Activated T-helper 1 cell treated with Interleukin-2 at 50 U/mL for 16 hours (primary cell): ENCODE results near the gene CNNM1.

Experiments used
- DNase-seq: peaks from one replicate; pipeline ENCODE4 v3.0.0-alpha.2; 2020; ENCODE audit warnings: low read depth

The CNNM1 gene

GRCh38 chr10:99374526-99374925 lies 45.4 kb downstream of the CNNM1 start:
- no peak for DNase-seq

DNA sequence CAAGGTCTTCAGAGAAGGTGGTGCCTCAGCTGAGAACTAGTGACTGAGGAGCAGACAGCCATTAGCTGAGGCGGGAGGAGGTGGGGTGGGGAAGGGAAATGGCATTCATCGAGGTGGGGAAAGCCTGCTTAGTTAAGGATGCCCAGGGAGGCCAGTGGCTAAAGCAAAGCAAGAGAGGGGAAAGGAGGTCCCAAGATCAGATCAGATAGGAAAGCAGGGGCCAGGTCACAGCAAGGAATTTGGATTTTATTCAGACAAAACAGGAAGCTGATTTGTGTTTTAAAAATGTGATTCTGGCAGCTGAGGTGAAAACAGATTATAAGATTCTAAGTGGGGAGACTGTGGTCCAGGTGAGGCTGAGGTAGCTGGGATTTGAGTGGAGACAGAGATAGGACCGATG lies 45.8 kb downstream of the CNNM1 start:
- no peak for DNase-seq

- DNase-seq, result no peak
Measured at GRCh38 chr10:99375426-99375825, 46.3 kb downstream of the CNNM1 start.

DNA sequence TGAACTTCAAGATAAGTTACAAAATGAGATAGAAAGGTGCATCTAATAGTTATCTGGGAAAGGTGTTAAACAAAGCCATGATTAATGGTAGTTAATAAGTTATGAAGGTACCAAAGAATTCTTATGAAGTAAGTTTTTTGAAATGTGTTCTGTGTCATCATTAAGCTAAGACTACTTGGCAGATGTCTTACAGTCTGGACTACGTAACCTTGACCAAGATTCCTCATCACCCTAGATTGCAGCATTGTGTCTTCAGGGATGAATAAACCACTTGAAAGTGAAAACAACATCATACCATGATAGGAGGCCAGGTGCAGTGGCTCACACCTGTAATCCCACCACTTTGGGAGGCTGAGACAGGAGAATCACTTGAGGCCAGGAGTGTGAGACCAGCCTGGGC lies 53.0 kb downstream of the CNNM1 start:
- DNase-seq, result no peak

DNA sequence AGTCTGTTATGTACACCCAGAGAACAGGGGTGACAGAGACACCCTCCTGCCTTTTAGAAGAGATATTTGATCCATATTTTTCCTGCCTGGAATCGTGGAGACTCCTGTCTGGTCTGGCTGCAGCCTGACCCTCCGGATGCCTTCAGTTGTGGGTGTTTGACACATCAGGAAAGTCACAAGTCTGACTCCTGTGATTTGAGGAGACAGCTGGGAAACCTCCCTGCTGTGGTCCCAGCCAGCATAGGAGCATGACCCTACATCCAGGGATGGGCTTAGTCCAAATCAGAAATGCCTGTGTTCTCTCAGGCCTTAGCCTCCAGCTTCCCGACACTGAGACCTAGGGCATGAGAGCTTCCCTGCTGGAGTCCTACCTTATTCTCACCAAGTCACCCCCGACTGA lies 57.9 kb downstream of the CNNM1 start:
- no peak for DNase-seq

DNA sequence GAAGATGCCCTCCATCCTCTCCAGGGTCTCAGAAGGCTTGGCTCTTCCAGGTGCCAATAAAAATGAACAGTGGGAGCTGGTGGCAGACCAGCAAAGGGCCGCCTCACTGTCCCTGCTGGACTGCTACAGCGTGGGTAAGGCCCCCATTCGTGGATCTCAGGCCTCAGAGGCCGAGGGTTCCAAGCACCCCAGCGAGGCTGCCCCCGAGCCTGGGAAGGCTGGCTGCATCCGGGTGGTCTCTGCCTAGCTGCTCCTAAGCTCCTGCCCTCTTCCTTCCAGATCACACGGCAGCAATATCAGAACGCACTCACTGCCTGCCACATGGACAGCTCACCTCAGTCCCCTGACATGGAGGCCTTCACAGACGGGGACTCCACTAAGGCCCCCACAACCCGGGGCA lies 58.4 kb downstream of the CNNM1 start:
- DNase-seq, result no peak

- DNase-seq, result no peak
Measured at GRCh38 chr10:99389729-99390480, 60.7 kb downstream of the CNNM1 start.

DNA sequence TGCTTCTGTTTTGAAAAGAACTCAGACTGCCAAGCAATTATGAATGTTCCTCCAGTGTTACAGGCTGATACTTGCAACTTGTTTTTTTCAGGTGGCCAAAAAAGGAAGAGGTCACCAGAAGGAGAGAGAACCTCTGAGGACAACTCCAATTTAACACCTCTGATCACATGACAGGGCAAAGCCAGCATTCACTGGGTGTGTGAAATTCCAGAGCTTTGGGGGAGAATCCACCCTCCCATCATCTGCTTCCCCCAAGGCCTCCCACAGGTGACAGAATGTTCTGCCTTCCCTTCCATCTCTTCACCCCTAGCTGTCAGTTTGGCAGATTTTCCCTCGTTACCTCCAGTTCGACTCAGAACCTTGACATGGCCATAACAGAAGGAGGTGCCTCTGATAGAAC lies 62.2 kb downstream of the CNNM1 start:
- DNase-seq, result no peak

DNA sequence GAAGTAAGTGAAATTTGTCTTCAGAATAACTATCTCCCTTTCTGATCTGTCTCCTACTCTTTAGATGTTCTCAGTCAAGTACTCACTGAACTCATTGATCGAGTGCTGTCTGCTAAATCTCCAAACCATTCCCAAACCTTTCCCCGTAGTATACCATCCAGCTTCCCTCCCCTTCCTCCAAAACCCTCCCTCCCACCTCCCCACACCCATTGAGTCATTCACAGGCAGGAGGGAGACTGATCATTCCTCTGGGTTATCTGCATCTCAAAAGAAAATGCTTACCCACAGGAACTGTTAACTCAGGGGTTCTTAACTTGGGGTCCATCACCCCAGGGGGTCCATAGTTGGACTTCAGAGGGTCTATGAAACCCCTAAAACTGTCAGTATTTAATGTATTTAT lies 63.9 kb downstream of the CNNM1 start:
- DNase-seq, result no peak

DNA sequence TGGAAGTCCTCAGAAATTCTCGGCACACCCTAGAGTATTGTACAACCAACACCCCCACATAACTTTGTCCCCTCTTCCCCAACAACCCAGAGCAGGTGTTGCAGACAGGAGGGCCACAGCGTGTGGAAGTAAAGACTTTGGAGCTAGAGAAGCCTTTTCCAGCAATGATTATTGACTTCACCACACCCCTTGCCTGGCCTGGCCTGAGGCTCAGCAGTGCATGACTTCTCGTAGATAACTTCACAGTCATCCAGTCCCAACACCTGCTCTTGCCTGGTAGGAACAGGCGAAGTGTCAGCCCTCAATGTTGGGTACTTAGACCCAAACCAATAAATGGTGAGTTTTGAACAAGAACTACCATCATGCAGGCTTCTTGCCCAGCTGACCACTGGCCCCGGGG lies 64.5 kb downstream of the CNNM1 start:
- DNase-seq, result no peak

- DNase-seq, result no peak
Measured at GRCh38 chr10:99394256-99394655, 65.1 kb downstream of the CNNM1 start.

- no peak for DNase-seq
Measured at GRCh38 chr10:99394761-99395386, 65.7 kb downstream of the CNNM1 start.

GRCh38 chr10:99395750-99396445 lies 66.7 kb downstream of the CNNM1 start:
- DNase-seq, result no peak

DNA sequence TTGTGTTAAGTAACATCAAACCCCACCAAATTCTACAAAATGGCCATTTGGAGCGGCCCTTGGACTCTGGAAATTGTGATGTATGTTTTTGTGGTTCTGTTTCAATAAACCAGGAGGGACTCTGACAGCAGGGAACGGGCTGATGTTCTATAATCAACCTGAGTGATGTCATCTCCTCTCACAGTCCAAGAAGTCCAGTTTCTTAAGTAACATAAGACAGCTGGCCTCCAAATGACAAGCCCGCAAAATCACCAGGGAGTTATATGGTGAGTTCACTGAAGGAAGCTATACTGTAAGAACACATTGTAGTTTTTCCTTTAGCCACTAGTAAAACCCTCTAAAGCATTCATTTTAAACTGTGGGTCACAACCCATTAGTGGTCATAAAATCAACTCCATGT lies 67.3 kb downstream of the CNNM1 start:
- no peak for DNase-seq

- no peak for DNase-seq
Measured at GRCh38 chr10:99399664-99400063, 70.5 kb downstream of the CNNM1 start.

GRCh38 chr10:99403674-99404073 lies 74.5 kb downstream of the CNNM1 start:
- DNase-seq, result no peak

DNA sequence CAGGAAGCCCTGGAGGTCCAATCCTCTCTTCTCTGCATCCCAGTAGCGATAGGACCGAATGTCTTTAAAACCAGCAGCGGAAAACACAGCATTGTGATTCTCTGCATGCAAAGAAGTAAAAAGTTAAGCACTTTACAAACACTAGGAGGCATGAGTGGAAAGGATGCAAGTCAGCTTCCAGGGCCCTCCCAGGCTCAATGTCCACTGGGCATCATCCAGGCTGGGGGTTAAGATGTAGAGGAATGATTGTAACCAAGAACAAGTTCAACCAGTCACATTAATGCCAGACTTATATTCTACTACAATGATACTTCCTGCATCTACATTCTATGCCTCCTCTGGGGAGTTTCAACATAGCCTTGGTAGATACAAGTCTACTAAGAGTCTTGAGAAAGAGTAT lies 77.0 kb downstream of the CNNM1 start:
- DNase-seq, result no peak

GRCh38 chr10:99410146-99410545 lies 81.0 kb downstream of the CNNM1 start:
- DNase-seq, result no peak

- no peak for DNase-seq
Measured at GRCh38 chr10:99410876-99411275, 81.7 kb downstream of the CNNM1 start.

DNA sequence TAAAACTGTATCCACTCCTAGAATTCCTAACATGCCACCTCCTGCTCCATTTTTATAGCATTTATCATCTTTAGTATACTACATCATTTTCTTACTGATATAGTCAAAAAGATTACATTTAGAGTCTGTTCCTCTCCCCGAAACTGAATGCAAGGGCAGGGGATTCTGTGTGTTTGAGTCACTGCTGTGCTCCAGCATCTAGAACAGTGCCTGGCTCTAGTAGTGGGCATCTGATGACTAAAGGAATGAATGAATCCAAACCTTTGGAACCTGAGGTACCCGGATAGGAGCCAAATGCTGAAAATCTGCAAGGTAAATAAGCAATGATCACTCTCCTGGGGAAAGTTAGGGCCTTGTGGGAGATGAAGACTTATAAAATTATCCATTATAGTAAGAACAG lies 82.4 kb downstream of the CNNM1 start:
- no peak for DNase-seq

DNA sequence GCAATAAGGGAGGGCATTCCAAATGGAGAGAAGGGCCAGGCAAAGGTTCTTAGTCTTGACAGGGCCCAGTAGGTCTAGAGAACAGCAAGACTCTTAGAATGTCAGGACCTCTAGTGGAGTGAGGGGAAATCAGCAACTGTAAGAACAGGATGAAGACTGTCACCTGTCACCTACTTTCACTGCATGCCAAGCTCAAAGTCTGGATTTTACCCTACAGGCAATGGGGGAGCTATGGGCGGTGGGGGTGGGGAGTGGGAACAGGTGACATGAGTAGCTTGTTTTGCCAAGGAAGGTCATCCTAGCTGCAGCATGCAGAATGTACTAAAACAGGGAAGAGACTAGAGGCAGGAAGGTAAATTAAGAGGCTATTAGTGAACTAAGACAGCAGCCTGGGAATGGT lies 82.9 kb downstream of the CNNM1 start:
- no peak for DNase-seq

GRCh38 chr10:99418910-99419624 lies 89.9 kb downstream of the CNNM1 start:
- no peak for DNase-seq

GRCh38 chr10:99419688-99420087 lies 90.5 kb downstream of the CNNM1 start:
- no peak for DNase-seq
